Cardiac fibroblast (primary cell): ENCODE measurements around the gene MBD2.

Experiments
- DNase-seq, 2 donors: peaks; one replicate each; pipeline versions ENCODE4 v3.0.0 to v3.0.0-alpha.2; 2010; ENCODE audit warnings: low read depth in 2 of 2
- H3K4me3 ChIP-seq, 2 donors: replicated peaks in 1 of 2; 1 replicate in 1 of 2; 2 replicates in 1 of 2; pipeline ENCODE4 v1.5.1; 2011; ENCODE audit warnings: low read depth in 2 of 2, low read length in 2 of 2, mild to moderate bottlenecking in 2 of 2, moderate library complexity in 1 of 2
- TF ChIP-seq, protein P1 (sequence below): IDR thresholded peaks from one replicate; pipeline ENCODE4 v1.5.1; 2011; ENCODE audit warnings: low read depth, mild to moderate bottlenecking, low read length, inconsistent platforms

The MBD2 gene

DNA sequence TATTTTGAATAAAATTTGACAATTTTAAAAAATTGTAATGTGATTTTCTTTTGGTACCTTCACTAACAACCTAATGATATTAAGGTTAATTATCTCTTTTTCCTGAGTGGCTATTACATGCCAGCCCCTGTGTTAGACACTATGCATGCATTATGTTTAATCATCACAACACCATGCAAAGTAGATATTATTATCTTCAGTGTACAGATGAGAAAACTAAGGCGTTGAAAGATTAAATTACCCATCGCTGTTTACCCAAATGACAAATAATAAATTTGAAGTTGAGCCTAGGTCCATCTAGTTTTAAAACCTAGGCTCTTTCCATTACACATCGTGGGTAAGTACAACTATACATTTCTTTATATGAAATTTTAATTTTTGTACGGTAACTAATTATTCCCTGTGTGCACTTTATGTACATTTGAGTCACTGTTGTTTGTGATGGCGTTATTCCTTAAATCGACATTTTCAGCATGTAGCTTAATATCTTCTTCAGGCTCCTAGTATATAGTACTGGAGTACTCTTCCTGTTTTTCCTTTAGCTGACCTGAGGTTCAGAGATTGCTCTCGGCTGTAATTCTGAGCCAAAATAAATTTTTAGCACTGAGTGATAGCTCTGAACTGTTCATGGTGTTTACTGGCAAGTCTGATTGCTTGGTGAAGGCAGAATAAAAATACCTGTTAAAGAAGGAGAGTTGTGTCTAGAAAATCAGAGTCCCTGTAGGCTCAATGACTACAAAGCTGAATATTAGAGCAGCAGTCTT lies 13.9 kb upstream of the MBD2 start:
- no peak overlapping the region for H3K4me3 ChIP-seq
- no peak for DNase-seq
- TF ChIP-seq, protein P1, sequence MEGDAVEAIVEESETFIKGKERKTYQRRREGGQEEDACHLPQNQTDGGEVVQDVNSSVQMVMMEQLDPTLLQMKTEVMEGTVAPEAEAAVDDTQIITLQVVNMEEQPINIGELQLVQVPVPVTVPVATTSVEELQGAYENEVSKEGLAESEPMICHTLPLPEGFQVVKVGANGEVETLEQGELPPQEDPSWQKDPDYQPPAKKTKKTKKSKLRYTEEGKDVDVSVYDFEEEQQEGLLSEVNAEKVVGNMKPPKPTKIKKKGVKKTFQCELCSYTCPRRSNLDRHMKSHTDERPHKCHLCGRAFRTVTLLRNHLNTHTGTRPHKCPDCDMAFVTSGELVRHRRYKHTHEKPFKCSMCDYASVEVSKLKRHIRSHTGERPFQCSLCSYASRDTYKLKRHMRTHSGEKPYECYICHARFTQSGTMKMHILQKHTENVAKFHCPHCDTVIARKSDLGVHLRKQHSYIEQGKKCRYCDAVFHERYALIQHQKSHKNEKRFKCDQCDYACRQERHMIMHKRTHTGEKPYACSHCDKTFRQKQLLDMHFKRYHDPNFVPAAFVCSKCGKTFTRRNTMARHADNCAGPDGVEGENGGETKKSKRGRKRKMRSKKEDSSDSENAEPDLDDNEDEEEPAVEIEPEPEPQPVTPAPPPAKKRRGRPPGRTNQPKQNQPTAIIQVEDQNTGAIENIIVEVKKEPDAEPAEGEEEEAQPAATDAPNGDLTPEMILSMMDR: no peak

DNA sequence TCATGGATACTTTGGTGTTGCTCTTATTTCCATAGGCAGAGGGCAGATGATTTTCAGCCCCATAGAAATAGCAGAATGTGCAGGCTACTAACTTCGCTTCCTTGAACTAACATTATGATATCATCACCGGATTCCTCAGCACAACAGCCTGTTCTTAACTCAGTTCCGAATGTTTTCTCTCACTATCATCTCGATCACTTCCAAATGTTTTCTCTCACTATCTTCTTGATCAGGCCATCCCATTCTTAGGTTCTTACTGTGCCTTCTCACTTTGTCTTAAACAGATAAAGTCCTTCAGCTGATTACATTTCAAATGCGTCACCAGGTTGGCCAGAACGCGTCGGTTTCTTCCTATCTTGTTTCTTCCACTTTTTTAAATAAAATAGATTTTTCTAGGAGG lies 11.4 kb upstream of the MBD2 start:
- no peak overlapping the region for H3K4me3 ChIP-seq
- TF ChIP-seq, protein P1: no peak
- peak; percentile 43 to 62 for DNase-seq

DNA sequence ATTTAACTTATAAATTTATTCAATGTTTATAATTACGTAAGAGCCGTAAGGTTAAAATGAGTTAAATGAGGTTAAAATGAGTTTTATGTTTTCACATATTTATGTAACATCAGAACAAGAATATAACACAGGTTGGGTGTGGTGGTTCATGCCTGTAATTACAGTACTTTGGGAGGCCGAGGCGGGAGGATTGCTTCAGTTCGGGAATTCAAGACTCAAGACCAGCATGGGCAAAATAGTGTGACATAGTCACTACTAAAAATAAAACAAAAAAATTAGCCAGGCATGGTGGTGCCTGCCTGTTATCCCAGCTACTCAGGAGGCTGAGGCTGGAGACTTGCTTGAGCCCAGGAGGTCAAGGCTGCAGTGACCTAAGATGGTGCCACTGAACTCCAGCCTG lies 9.3 kb upstream of the MBD2 start:
- DNase-seq: no peak
- H3K4me3 ChIP-seq: no peak overlapping the region
- TF ChIP-seq, protein P1: no peak

DNA sequence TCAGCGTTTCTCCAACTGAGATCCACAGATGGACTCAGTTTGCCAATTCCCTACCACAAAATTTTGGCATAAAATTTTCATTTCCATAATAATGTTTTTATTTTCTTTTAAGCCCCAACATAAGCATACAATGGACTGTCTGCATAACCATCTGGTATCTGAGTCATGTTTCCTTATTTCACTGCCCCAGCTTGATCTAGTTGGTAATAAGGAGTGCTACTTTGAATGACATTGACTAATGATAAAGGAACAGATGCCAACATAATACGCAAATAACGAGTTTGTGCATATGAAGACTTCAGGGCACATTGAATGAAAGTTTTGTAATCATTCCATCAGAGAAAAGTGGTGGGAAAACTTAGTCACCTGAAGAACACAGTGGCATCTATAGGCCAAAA lies 8.8 kb upstream of the MBD2 start:
- peak; percentile 12 to 62 for DNase-seq
- TF ChIP-seq, protein P1: no peak
- no peak overlapping the region for H3K4me3 ChIP-seq

DNA sequence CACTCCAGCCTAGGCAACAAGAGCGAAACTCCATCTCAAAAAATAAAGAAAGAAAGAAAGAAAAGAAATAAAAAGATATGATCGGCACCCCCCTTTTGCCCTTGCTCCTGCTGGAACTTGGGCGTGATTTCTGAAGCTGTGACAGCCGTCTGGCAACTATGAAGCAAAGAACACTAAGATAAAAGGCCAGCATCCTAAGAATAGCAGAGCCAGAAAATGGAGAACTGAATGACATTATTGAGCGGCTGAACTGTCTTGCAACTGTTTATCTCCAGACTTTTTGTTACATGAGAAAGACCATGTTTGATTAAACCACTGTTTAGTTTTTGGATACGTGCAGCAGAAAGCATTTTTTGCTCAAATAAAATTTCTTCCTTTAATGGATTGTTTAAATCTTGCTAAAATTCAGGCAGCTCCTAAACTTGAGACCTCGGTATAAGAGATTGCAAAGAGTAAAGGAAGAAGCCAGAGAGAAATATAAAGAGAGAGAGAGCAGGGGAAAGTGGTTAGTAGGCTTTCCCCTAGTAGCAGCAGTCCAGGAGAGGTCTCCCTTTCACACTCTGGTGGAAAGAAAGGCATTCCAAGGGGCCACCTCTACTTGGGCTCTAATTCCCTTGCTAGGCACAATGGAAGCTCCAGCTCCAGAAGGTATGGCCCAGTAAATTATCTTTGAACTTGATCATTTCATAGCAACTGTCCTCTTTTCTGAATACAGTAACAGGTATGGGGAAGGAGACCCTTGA lies 8.2 kb upstream of the MBD2 start:
- peak in 1 of 2 donors; percentile 23 for DNase-seq
- TF ChIP-seq, protein P1: peak; percentile 9
- H3K4me3 ChIP-seq: no peak overlapping the region

DNA sequence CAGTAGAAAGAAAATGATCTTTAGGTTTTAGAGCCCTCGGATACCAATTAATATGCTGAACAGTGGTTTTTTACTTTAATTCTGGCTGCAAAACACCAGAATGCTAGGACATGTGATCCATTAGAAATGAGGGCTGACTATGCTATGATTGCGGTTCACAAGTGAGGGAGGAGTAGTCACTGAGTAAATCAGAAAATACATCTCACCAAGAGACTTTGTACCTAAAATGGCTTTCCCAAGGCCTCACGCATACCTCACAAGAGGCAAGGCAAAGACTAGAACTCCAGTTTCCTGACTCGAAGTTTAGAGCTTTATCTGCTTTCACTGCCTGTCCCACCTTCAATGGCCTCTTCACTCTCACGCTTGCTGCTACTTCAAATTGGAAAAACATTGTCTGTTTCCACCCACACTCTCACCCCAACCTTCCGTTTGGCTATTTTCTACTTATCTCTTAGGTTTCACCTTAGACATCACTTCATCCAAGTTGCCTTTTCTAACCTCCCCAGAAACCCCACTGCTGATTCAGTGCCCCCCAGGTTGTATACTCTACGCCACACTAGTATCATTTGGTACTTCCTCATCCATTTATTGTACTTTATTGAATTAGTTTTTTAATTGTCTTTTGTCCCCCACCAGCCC lies 5.1 kb upstream of the MBD2 start:
- TF ChIP-seq, protein P1: no peak

More for the DNA sequence above, 5.1 kb upstream of the MBD2 start:
- no peak for DNase-seq
- H3K4me3 ChIP-seq: no peak overlapping the region
